ENCODE measurements around the gene GRIN3A.

The GRIN3A gene

DNA sequence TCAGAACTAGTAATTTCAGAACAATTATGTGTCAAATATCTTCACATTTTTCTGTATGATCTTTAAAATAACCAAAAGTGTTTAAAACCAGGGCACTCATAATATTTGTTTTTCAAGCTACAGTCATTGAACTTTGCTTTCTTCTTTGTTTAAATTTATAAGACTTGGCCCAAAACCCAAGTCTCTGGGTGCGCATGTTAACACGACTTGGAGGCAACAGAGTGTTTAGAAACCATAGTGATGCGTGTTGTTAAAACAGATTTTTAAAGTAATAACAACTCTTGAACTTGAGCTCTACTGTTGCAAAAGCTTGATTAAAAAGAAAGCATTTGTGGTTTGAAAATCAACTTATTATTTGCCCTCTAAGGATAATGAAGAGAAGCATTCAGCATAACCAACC, 26.0 kb upstream of the GRIN3A start:
- Histone ChIP-seq H3K9me2 (replicated peaks; ENCODE audit: low read depth, low read length) (no peaks in the 10 kb centered on the region), H3K4me3 (ENCODE audit: low read length, poor library complexity, severe bottlenecking) (no peak overlapping the region), H3K79me2 (ENCODE audit: insufficient read depth, low read length) (no peaks in the 10 kb centered on the region), H3K4me2 (ENCODE audit: low read depth, low read length, poor library complexity, severe bottlenecking) (no peak overlapping the region), H3K9me3 (ENCODE audit: insufficient read depth, low read depth, low read length) (no peaks in the 10 kb centered on the region), H3F3A (ENCODE audit: low read depth) (no peaks in the 10 kb centered on the region), H3K27me3 (ENCODE audit: insufficient read depth, low read length, poor library complexity, severe bottlenecking) (no peaks in the 10 kb centered on the region), H3K9ac (ENCODE audit: low read depth, low read length, poor library complexity, severe bottlenecking) (no peak overlapping the region), H3K4me1 (ENCODE audit: insufficient read depth, low read length, poor library complexity, severe bottlenecking) (peaks cover 13% of the 10 kb centered on the region), H4K20me1 (ENCODE audit: insufficient read depth, low read length, poor library complexity, severe bottlenecking) (no peaks in the 10 kb centered on the region), H2AFZ (ENCODE audit: low read length) (no peak overlapping the region), H3K36me3 (ENCODE audit: insufficient read depth, low read length) (no peaks in the 10 kb centered on the region)
- TF ChIP-seq, protein P1, sequence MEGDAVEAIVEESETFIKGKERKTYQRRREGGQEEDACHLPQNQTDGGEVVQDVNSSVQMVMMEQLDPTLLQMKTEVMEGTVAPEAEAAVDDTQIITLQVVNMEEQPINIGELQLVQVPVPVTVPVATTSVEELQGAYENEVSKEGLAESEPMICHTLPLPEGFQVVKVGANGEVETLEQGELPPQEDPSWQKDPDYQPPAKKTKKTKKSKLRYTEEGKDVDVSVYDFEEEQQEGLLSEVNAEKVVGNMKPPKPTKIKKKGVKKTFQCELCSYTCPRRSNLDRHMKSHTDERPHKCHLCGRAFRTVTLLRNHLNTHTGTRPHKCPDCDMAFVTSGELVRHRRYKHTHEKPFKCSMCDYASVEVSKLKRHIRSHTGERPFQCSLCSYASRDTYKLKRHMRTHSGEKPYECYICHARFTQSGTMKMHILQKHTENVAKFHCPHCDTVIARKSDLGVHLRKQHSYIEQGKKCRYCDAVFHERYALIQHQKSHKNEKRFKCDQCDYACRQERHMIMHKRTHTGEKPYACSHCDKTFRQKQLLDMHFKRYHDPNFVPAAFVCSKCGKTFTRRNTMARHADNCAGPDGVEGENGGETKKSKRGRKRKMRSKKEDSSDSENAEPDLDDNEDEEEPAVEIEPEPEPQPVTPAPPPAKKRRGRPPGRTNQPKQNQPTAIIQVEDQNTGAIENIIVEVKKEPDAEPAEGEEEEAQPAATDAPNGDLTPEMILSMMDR (conservative IDR thresholded peaks at IDR 0.05; ENCODE audit: low read length) = no peak
- TF ChIP-seq EZH2phosphoT487 (IDR thresholded peaks at IDR 0.05; ENCODE audit: borderline replicate concordance) = no peak

- TF ChIP-seq EZH2phosphoT487 (IDR thresholded peaks at IDR 0.05; ENCODE audit: borderline replicate concordance) = no peak
- TF ChIP-seq, protein P1 (conservative IDR thresholded peaks at IDR 0.05; ENCODE audit: low read length) = no peak
- Histone ChIP-seq H2AFZ (ENCODE audit: low read length) (no peak overlapping the region), H3K36me3 (ENCODE audit: insufficient read depth, low read length) (no peaks in the 10 kb centered on the region), H3K9me3 (ENCODE audit: insufficient read depth, low read depth, low read length) (no peaks in the 10 kb centered on the region), H3K9ac (ENCODE audit: low read depth, low read length, poor library complexity, severe bottlenecking) (no peak overlapping the region), H3K4me3 (ENCODE audit: low read length, poor library complexity, severe bottlenecking) (no peak overlapping the region), H4K20me1 (ENCODE audit: insufficient read depth, low read length, poor library complexity, severe bottlenecking) (no peaks in the 10 kb centered on the region), H3K79me2 (ENCODE audit: insufficient read depth, low read length) (no peaks in the 10 kb centered on the region), H3K4me2 (ENCODE audit: low read depth, low read length, poor library complexity, severe bottlenecking) (no peak overlapping the region), H3K27me3 (ENCODE audit: insufficient read depth, low read length, poor library complexity, severe bottlenecking) (no peaks in the 10 kb centered on the region), H3K4me1 (ENCODE audit: insufficient read depth, low read length, poor library complexity, severe bottlenecking) (no peaks in the 10 kb centered on the region), H3F3A (ENCODE audit: low read depth) (no peaks in the 10 kb centered on the region), H3K9me2 (replicated peaks; ENCODE audit: low read depth, low read length) (no peaks in the 10 kb centered on the region)
These were observed 20.0 kb upstream of the GRIN3A start for GRCh38 chr9:101758304-101758930.

GRCh38 chr9:101753716-101754115, 15.3 kb upstream of the GRIN3A start:
- no peaks in the 10 kb centered on the region for H3K9me3 ChIP-seq (ENCODE audit: insufficient read depth, low read depth, low read length)
- H3K9me2 ChIP-seq (replicated peaks; ENCODE audit: low read depth, low read length) = no peaks in the 10 kb centered on the region
- no peaks in the 10 kb centered on the region for H3K27me3 ChIP-seq (ENCODE audit: insufficient read depth, low read length, poor library complexity, severe bottlenecking)
- no peaks in the 10 kb centered on the region for H3K36me3 ChIP-seq (ENCODE audit: insufficient read depth, low read length)
- TF ChIP-seq, protein P1 (conservative IDR thresholded peaks at IDR 0.05; ENCODE audit: low read length) = no peak
- TF ChIP-seq EZH2phosphoT487 (IDR thresholded peaks at IDR 0.05; ENCODE audit: borderline replicate concordance) = no peak
- no peak overlapping the region for H3K4me2 ChIP-seq (ENCODE audit: low read depth, low read length, poor library complexity, severe bottlenecking)
- no peak overlapping the region for H2AFZ ChIP-seq (ENCODE audit: low read length)
- H3K4me3 ChIP-seq (ENCODE audit: low read length, poor library complexity, severe bottlenecking) = no peak overlapping the region
- no peaks in the 10 kb centered on the region for H3K4me1 ChIP-seq (ENCODE audit: insufficient read depth, low read length, poor library complexity, severe bottlenecking)
- H4K20me1 ChIP-seq (ENCODE audit: insufficient read depth, low read length, poor library complexity, severe bottlenecking) = no peaks in the 10 kb centered on the region
- no peak overlapping the region for H3K9ac ChIP-seq (ENCODE audit: low read depth, low read length, poor library complexity, severe bottlenecking)
- no peaks in the 10 kb centered on the region for H3F3A ChIP-seq (ENCODE audit: low read depth)
- no peaks in the 10 kb centered on the region for H3K79me2 ChIP-seq (ENCODE audit: insufficient read depth, low read length)

Measured in Loucy (cell line).